Fibroblast of peridontal ligament (primary cell): ENCODE results near the gene SLC22A9.

ENCODE experiments used
- DNase-seq: peaks from one replicate; pipeline ENCODE4 v3.0.0-alpha.2; 2010; ENCODE audit errors: extremely low read depth

Gene SLC22A9

GRCh38 chr11:63445118-63445517, 75.5 kb downstream of the SLC22A9 start:
- DNase-seq = no peak

- DNase-seq = no peak
These were observed 76.1 kb downstream of the SLC22A9 start for GRCh38 chr11:63445720-63446119.

- DNase-seq = no peak
These were observed 79.1 kb downstream of the SLC22A9 start for GRCh38 chr11:63448646-63449045.

- DNase-seq = no peak
These were observed 90.0 kb downstream of the SLC22A9 start for GRCh38 chr11:63459586-63459985.
